GDM1 (cell line): ENCODE results near the gene RAC2.

Source experiments
- DNase-seq: peaks from one replicate; lab custom pipeline; 2025; lab: John Stamatoyannopoulos, UW

RAC2 gene

DNA sequence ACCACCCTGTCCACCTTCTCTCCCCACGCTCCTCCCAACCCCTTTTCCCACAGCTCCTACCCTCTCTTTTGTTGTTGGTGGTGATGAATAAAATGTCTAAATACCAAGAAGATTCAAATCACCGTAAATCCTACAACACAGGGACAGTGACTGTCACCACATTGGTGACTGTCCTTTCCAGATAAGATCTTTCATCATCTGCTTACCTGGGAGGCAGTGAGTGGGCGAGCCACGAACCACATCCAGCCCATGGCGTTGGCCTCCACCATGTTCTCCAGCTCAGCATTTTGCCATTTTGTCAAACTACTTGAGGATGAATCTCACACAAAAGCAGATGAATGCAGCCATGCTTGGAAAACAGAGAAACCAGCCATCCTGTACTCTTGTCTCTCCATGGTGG, 31.6 kb upstream of the RAC2 start:
- DNase-seq: no peak

DNA sequence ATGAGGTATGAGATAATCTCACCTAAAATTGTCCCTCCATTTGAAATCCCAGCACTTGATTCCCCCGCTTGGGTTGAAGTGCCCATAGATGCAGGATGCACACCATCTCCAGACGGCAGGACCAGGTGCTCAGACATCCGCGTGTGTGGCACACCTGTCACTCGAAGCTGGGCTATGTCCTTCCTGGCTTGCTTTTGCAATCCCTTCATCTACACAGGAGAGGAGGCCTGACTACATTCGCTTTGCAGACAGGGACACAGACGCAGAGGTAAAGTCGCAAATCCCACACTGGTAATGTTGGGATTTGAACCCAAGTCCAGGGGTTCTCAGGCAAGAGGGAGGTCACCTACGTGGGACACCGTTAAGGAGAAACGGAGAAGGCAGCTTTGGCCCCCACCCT, 31.1 kb upstream of the RAC2 start:
- no peak for DNase-seq

DNA sequence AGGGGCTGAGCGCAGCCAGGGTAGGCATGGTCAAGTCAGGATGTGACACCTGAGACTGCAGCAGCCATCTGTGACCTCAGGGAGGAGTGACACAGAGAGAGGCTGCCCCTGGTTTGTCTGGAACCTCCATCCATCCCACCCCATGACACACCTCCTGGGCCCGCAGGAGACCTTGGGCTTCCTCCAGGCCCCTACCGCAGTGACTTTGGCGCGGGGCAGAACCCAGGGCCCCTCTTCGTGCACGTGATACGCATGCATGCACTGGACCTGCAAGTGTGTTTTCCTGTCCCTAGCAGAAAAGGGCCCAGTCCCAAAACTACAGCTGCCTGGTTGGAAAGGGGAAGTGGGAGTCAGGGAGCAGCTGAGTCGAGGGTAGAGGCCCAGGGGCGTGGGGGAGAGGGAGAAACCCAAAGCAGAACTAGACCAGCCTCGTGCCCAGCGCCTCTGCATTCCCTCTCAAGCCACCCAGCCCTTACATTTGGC, 30.4 kb upstream of the RAC2 start:
- DNase-seq: peak; percentile 56

DNA sequence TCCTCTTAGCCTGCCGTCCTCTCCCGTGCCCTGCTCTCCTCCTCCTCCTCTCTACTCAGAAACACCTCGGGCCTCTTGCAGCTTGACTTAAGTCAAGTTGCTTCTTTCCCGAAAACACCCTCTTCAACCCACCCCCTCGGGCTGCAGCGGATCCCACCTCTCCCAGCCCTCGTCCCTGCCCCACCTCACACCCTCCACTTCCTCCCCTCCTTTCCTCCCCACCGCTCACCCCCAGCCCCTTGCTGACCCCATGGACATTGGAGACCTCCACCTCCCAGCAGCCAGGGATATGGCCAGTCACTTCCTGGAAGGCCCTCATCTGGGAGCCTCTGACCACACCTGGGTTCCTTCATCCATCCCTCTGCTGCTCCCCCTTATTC, 29.8 kb upstream of the RAC2 start:
- DNase-seq: no peak

DNA sequence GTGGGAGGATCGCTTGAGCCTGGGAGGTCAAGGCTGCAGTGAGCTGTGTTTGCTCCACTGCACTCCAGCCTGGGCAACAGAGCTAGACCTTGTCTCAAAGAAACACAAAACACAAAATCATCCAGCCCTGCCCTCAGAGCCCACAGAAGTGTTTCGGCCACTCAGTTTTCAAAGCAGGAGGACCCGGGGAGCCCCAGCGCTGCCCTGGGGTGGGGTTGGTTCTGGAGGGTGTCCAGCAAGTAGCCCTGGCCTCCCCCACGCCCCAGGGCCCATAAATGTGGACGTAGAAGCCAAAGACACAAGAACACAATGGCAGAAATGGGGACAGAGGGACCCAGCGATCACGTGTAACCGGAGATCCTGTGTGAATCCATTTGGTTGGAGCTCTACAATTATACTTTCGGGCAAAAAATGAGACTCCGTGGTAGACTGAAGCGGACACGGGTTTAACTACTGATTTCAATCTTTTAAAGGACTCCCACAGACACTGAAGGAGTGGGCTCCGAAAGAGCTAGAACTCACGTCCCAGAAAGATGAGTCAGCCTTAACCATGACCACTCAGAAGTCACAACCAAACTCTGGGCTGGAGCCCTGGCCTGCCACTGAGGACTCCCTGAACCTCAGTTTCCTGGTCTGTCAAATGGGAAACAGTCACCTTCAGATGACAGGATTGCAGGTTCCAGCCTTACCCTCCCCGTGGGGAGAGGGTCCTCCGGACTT, 29.2 kb upstream of the RAC2 start:
- peak; percentile 18 for DNase-seq

DNA sequence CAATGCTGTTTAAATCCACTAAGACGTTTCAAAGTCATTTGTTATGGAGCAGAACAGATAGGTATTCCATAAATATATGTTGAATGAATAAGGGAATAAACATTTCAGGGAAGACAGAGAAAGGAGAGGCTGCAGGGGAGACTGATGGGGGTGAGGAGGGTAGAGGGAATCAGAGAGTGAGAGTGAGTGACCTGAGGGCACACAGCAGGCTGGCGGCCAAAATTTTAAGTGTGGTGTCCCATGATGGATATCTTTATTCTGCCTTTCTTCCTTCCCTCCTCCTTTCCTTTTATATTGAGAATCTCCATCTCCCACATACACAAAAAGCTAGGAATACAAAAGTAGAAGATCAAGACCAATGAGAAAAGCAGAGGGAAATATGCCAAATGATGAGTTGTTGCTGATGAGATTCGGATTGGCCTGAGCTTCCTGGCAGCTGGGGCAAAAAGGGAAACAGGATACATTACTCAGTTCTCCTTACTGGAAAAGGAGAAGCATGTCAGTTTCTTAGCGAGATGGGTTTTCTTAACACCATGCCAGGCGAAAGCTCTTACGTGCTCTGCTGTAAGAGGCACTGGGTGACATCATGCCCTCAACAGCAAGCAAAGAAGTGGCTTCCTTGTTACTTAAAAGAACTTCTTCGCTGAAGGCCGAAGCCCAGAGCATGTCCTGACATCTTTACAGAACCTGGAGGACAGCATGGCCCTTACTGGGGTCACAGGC, 27.0 kb upstream of the RAC2 start:
- peak; percentile 57 for DNase-seq

DNA sequence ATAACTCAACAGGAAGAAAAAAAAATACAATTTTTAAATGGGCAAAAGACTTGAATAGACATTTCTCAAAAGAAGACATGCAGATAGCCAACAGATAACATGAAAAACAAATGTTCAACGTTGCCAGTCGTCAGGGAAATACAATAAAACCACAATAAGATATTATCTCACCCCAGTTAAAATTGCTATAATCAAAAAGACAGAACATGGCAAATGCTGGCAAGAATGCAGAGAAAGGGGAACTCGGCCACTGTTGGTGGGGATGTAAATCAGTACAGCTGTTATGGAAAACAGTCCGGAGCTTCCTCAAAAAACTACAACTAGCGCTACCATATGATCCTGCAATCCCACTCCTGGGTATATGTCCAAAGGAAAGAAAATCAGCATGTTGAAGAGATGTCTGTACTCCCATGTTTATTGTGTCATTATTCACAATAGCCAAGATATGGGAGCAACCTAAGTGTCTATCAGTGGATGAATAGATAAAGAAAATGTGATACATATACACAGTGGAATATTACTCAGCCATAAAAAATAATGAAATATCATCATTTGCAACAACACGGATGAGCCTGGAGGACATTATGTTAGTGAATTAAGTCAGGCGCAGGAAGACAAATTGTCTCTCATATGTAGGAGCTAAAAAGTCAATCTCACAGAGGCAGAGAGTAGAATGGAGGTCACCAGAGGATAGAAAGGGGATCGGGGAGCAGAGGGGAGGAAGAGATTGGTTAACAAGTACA, 26.0 kb upstream of the RAC2 start:
- no peak for DNase-seq

DNA sequence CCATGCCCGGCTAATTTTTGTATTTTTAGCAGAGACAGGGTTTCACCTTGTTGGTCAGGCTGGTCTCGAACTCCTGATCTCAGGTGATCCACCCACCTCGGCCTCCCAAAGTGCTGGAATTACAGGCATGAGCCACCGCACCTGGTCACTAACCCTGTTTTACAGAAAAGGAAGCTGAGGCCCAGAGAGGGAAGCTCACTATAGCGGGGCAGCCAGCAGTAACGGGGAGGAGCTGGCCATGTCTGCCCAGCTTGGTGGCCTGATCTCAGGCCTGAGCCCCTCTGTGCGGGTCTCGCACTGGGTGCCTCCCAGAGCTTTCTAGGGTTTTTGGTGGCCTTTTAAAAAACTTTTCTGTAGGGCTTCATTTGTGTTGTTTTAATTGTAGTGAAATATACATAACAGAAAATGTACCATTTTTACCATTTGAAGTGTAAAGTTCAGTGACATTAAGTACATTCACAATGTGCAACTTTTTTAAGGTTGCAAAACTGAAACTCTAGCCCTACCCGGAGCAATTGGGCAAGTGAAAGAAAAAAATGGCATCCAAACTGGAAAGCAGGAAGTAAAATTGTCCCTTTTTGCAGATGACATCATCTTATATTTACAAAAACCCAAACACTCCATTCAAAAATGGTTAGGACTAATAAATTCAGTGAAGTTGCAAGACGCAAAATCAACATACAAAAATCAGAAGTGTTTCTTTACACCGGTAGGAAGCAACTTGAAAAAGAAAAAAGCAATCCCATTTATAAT, 23.8 kb upstream of the RAC2 start:
- DNase-seq: no peak

DNA sequence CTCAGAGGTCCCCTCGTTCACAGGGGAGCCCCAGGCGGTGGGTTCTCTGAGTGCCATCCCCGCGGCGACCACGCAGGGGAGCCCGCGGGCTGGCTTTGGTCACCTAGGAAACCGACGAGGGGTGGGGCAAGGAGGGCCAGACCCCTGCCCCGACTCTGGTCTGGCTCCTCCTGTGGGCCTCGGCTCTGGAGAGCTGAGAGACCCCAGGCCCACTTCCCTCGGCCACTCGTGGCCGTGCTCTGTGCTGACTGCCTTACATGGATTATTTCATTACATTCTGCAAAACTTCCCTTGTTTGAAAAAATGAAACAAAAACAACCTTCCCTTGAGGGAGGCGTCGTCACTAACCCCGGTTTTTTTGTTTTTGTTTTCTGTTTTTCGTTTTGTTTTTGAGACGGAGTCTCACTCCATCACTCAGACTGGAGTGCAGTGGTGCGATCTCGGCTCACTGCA, 23.1 kb upstream of the RAC2 start:
- DNase-seq: peak; percentile 50

DNA sequence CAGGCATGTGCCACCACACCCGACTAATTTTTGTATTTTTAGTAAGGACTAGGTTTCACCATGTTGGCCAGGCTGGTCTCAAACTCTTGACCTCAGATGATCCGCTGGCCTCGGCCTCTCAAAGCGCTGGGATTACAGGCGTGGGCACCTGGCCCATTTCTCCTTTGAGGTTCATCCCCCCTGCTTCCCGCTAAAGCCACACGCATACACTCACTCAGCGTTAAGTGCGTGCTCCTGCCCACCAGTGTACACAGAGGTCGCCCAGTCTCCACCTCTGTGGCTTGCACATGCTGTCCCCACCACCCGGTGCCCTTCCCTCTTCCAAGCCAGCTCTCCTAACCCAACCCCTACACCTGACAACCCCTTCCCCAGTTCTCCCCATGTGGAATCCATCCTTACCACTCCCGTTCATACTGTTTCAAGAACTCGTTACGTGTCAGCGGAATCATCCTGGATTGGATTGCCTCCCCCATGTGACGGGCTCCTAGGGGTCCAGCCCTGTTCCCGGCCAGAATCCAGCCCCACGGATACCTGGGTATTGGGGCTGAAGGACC, 22.6 kb upstream of the RAC2 start:
- no peak for DNase-seq

DNA sequence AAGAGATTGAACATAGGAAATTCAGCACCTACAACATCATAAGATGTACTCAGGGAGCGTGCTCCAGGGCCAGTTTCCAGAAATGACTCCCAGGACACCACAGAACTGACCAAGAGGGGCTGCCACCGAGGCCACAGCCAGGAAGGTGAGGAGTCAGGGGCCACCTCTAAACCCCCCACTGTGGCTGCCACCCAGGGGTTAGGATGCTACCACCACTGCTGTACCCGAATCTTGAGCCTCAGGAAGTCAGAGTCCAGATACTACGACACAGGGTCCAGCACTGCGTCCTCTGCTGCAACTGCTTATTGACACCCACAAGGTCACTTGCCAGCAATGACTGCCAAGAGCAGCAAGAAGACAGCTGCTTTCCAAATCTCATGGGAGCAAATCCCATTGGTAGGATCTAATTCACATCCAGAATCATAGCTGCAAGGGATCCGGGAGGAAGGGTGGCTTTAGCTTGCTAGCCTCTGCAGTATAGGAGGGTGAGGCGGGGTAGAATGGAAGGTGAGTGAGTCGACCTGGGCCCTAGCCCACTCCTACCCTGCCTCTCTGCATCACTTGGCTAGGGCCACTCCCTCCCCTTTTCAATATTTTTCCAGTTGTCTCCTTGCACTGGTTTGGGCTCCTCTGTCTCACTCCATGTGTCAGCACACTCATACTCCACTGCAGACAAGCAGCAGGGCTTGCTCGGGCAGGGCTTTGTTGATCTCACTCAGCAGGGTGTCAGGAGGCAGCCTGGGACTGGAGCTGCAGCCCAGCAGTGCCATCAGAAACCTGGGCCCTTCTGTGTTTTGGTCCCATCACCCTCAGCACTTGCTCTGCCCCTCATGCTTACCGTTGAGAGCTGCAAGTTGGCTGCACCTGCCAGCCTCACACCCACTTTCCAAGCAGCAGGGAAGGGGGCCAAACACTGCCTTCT, 20.2 kb upstream of the RAC2 start:
- DNase-seq: no peak

DNA sequence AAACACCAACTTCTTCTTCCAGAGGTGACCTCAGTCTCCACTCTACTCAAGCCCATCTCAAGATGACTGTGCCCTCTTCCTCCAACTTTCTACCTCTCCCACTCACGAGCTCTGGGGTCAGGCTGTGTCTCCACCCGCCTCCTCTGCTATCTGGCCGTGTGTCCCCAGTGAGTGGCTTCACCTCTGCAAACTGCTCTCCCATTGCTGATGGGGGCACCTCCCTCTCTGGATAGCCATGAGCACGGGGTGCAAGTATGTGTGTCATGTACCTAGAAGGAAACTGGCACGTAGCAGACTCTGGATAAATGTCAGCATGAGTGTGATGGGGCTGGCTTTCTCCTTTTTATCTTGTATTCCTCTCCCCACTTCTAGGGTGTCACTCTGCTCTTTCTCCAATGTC, 18.3 kb upstream of the RAC2 start:
- DNase-seq: no peak

DNA sequence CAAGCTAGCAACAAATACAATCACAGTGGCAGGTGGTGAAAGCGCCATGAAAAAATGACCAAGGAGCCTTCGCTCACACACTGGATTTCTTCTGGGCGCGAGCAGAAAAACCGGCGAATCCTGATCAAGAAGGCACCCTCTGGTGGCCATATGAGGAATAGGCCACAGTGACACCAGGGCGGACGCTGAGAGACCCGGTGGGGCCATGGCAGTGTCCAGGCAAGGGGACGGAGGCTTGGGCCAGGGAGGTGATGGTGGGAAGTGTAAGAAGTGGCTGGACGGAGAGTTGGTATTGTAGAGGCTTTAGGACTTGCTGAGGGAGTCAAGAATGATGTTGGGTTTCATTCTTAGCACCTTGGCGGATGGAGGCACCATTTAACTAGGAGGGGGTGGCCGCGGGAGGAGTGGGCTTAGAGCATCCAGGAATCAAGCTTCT, 16.9 kb upstream of the RAC2 start:
- peak; percentile 43 for DNase-seq

DNA sequence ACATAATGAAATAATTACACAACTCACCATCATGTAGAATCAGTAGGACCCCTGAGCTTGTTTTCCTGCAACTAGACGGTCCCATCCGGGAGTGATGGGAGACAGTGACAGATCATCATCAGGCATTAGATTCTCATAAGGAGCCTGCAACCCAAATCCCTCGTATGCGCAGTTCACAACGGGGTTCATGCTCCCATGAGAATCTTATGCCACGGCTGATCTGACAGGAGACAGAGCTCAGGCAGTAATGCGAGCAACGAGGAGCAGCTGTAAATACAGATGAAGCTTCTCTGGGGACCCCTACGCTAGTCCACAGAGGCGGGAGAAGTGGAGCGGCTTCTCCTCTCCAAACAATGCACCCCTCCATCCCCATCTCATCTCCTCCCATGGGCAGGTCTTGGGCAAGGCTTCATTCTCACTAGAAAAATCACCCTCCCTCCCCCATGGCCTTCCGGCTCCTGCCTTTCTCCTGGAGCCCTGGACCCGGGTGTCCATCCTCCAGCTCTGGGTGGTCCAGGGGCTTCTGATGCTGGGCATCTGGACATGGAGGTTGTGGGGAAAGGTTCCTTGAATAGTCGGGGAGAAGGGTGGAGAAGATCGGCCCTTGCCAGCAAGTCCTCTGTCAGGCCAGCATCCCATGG, 16.2 kb upstream of the RAC2 start:
- no peak for DNase-seq

DNA sequence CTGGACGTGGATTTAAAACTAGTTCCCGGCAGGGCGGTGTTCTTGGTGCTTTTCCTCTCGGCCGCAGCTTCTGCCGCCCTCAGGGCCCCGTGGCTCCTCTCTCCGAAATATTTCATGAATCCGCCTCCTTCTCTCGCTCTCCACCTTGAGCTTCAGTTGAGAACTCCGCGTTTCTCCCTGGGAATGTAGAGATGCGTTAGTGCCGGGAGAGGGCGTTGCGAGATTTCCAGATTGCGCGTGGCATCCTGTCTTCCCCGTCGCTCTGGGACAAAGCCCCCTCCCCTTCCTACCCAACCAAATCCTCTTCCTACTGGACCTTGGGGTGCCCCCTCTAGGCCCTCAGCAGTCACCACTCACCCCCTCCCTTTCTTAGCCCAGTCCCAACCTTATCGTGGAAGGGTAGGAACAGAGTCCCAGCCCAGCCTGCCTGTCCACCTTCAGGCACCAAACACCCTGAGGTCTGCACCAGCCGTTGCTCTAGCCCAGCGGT, 15.5 kb upstream of the RAC2 start:
- no peak for DNase-seq

DNA sequence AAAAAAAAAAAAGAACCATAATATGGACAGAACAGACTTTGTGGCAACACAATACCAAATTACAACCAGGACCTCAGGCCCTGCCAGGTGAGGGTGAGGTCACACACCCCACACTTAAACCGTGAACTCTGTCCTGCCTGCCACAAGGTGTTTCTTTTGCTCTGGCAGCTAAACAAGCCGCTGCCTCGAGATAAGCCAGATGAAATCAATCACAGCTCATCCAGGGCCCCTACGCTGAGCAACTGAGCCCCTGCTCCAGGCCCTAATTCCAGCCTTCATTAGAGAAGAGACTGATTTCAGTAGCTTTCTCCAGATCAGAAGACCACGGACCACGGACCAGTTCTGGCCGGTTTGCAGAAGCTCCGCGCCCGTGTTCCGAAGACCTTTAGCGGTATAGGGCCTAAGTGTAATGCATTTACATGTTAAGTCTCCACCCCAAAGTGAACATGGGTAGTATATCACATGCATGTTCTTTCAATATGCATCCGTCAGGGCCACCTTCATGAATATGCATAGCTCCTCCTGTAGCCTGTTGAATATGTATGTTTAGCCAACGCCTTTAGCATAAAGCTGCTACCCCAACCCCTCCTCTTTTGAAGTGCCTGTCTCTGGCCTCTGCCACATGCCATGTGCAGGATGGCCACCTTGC, 14.8 kb upstream of the RAC2 start:
- no peak for DNase-seq

DNA sequence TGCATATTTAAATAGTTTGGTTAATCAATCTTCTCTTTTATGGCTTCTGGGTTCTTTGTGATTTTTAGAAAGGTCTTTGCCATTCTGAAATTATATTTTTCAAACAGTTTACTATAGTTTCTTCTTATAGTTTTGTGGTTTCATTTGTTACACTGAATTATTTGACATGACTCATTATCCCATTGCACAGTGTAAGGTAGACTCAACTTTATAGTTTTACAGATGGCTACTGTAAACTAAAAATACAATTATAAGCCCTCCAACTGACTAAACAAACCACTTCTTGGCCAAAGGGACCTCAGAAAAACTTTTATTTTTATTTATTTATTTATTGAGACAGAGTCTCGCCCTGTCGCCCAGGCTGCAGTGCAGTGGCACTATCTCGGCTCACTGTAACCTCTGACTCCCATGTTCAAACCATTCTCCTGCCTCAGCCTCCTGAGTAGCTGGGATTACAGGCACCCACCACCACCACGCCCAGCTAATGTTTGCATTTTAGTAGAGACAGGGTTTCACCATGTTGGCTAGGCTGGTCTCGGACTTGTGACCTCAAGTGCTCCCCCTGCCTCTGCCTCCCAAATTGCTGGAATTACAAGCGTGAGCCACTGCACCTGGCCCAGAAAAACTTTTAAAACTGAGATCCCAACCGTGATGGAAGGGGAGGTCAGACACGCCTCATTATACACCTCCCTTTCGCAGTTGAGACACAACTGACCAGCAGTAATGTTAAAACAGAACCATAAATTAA, 14.1 kb upstream of the RAC2 start:
- DNase-seq: no peak

DNA sequence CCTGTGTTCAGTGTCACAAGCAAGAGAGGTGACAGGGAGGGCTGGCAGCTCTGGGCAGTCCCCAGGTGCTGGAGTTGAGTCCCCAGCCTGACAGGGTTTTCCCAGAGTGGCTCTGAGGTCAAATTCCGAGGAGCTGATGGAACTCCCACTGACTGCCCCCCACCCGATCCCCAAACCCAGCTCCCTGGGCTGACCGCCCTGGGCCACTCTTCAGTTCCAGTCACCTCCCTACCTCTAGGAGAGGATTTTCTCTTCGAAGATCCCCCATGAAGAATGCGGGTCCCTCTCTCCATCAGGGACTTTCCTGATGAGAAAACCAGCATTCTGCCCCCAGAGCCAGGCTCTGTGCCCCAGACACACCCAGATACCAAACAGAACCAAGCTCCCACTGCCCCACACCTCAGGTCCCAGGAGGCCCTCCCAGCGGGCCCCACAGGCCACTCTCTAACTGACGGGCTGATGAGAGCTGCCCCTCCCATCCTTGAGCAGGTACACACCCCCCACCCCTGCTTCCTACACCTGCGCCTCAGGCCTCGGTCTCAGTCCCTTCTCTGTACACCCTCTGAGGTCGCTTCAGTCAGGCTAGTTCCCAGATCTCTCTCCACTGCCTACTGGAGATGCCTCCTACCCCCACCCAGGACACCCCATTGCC, 12.1 kb upstream of the RAC2 start:
- DNase-seq: no peak
